ENCODE data around the gene AASDHPPT. TPM values are rescaled to one million over a fixed set of nuclear protein-coding genes. Genes with fewer than 3 reads are reported as not detected.

AASDHPPT gene
- total and polyA plus RNA-seq, 12 donors, result 13.8 to 97.2 (median 39.8) TPM

- DNase-seq, result no peak
- no peaks in the 10 kb centered on the region for H3K36me3 ChIP-seq (replicated peaks in 1 of 2)
- no peaks in the 10 kb centered on the region for H3K27me3 ChIP-seq
- no peak overlapping the region for H3K27ac ChIP-seq
- H3K9me3 ChIP-seq (replicated peaks in 1 of 3), result no peaks in the 10 kb centered on the region
- TF ChIP-seq POLR2A (IDR thresholded peaks at IDR 0.05) (no peak), CTCF (IDR thresholded peaks at IDR 0.05) (no peak)
- 97 to 100% (median 98%) methylated on average over 1 of the region's 1 CpG for WGBS, 4 donors
- H3K4me3 ChIP-seq, result no peak overlapping the region
- H3K4me1 ChIP-seq (replicated peaks in 1 of 2), result no peaks in the 10 kb centered on the region
- intact Hi-C loops (cut with DNase I), result no loop called here
Observed at GRCh38 chr11:106061954-106062949, 15.2 kb upstream of the AASDHPPT start.

- Histone ChIP-seq H3K27ac (no peak overlapping the region), H3K4me1 (replicated peaks in 1 of 2) (no peaks in the 10 kb centered on the region), H3K4me3 (no peak overlapping the region), H3K27me3 (no peaks in the 10 kb centered on the region), H3K9me3 (replicated peaks in 1 of 3) (peaks cover 0 to 5% (median 0%) of the 10 kb centered on the region in 3 donors), H3K36me3 (replicated peaks in 1 of 2) (no peaks in the 10 kb centered on the region)
- TF ChIP-seq CTCF (IDR thresholded peaks at IDR 0.05), result no peak
- TF ChIP-seq POLR2A (IDR thresholded peaks at IDR 0.05), result no peak
- intact Hi-C loops (cut with DNase I), result no loop called here
- DNase-seq, result no peak
Observed at GRCh38 chr11:106063009-106063408, 14.5 kb upstream of the AASDHPPT start.

- DNase-seq, result no peak
- H3K9me3 ChIP-seq (replicated peaks in 1 of 3), result peaks cover 0 to 5% (median 0%) of the 10 kb centered on the region in 3 donors
- H3K27me3 ChIP-seq, result no peaks in the 10 kb centered on the region
- no peaks in the 10 kb centered on the region for H3K4me1 ChIP-seq (replicated peaks in 1 of 2)
- 91 to 98% (median 93%) methylated on average over 3 of the region's 3 CpGs for WGBS, 4 donors
- TF ChIP-seq POLR2A (IDR thresholded peaks at IDR 0.05) (no peak), CTCF (IDR thresholded peaks at IDR 0.05) (no peak)
- no peak overlapping the region for H3K4me3 ChIP-seq
- intact Hi-C loops (cut with DNase I), result loop anchor here in 1 of 2 donors (10.0 kb wide), 1 partner anchor 46 kb away; the partner anchor contains the start of gene MSANTD4
- H3K36me3 ChIP-seq (replicated peaks in 1 of 2), result no peaks in the 10 kb centered on the region
- no peak overlapping the region for H3K27ac ChIP-seq
Observed at GRCh38 chr11:106070606-106071005, 6.9 kb upstream of the AASDHPPT start.

- WGBS, 4 donors, result 91 to 96% (median 94%) methylated on average over 1 of the region's 1 CpG
- DNase-seq, result no peak
- Histone ChIP-seq H3K27ac (no peak overlapping the region), H3K27me3 (no peaks in the 10 kb centered on the region), H3K4me3 (no peak overlapping the region), H3K36me3 (replicated peaks in 1 of 2) (no peaks in the 10 kb centered on the region), H3K9me3 (replicated peaks in 1 of 3) (peaks cover 0 to 2% (median 0%) of the 10 kb centered on the region in 3 donors), H3K4me1 (replicated peaks in 1 of 2) (peaks cover 0 to 6% of the 10 kb centered on the region in 2 donors)
- intact Hi-C loops (cut with DNase I), result loop anchor here in 1 of 2 donors (10.0 kb wide), 1 partner anchor 48 kb away; the partner anchor contains the start of gene MSANTD4
- TF ChIP-seq CTCF (IDR thresholded peaks at IDR 0.05) (no peak), POLR2A (IDR thresholded peaks at IDR 0.05) (no peak)
Observed at GRCh38 chr11:106072804-106073203, 4.7 kb upstream of the AASDHPPT start.

All from adrenal gland (tissue), 12 donors.